Measurements from ENCODE around the gene DESI1.
"Not testable (repeated sequence)": the region's sequence is repeated elsewhere in the genome, so short reads cannot be mapped to it uniquely, and the experiment has no call there.

Gene DESI1

GRCh38 chr22:41597635-41597953, 23.2 kb downstream of the DESI1 start:
- no peaks in the 10 kb centered on the region for H3K9me2 ChIP-seq (ENCODE audit: low read depth, low read length)
- TF ChIP-seq CTCF (IDR thresholded peaks at IDR 0.05; ENCODE audit: low read length) = no peak
- no peak for TF ChIP-seq EZH2 (IDR thresholded peaks at IDR 0.05; ENCODE audit: borderline replicate concordance, low read length)
- H3K27me3 ChIP-seq (ENCODE audit: insufficient read depth, low read length) = no peaks in the 10 kb centered on the region
- H3K9ac ChIP-seq (ENCODE audit: low read length) = no peak overlapping the region
- no peak overlapping the region for H3K4me2 ChIP-seq (ENCODE audit: low read length)
- H3K36me3 ChIP-seq (ENCODE audit: insufficient read depth, low read length) = peaks cover 26% of the 10 kb centered on the region
- H4K20me1 ChIP-seq (ENCODE audit: insufficient read depth, low read length) = no peaks in the 10 kb centered on the region
- no peaks in the 10 kb centered on the region for H3K9me3 ChIP-seq (ENCODE audit: low read length)
- no peak overlapping the region for H2AFZ ChIP-seq (ENCODE audit: low read length)
- no peaks in the 10 kb centered on the region for H3K79me2 ChIP-seq (ENCODE audit: insufficient read depth, low read length)
- no peaks in the 10 kb centered on the region for H3K4me1 ChIP-seq (ENCODE audit: insufficient read depth, low read length, severe bottlenecking)
- H3K4me3 ChIP-seq (ENCODE audit: low read depth, low read length, poor library complexity, severe bottlenecking) = no peak overlapping the region
- H3F3A ChIP-seq (ENCODE audit: insufficient read depth, low read length) = no peaks in the 10 kb centered on the region
- no peak overlapping the region for H3K27ac ChIP-seq (ENCODE audit: low read depth, low read length, poor library complexity, severe bottlenecking)

GRCh38 chr22:41596776-41597634, 23.8 kb downstream of the DESI1 start:
- H2AFZ ChIP-seq (ENCODE audit: low read length) = no peak overlapping the region
- no peaks in the 10 kb centered on the region for H3K27me3 ChIP-seq (ENCODE audit: insufficient read depth, low read length)
- no peaks in the 10 kb centered on the region for H3K4me1 ChIP-seq (ENCODE audit: insufficient read depth, low read length, severe bottlenecking)

GRCh38 chr22:41595703-41596102, 25.1 kb downstream of the DESI1 start:
- Histone ChIP-seq H3K9me2 (ENCODE audit: low read depth, low read length) (no peaks in the 10 kb centered on the region), H3K9ac (ENCODE audit: low read length) (no peak overlapping the region), H3K9me3 (ENCODE audit: low read length) (no peaks in the 10 kb centered on the region), H3K36me3 (ENCODE audit: insufficient read depth, low read length) (peaks cover 9% of the 10 kb centered on the region; the same call in 1 of the 2 replicates), H3K4me1 (ENCODE audit: insufficient read depth, low read length, severe bottlenecking) (peaks cover under 1% of the 10 kb centered on the region), H3K4me3 (ENCODE audit: low read depth, low read length, poor library complexity, severe bottlenecking) (no peak overlapping the region), H3K4me2 (ENCODE audit: low read length) (no peak overlapping the region), H4K20me1 (ENCODE audit: insufficient read depth, low read length) (no peaks in the 10 kb centered on the region), H3K27ac (ENCODE audit: low read depth, low read length, poor library complexity, severe bottlenecking) (no peak overlapping the region), H3K79me2 (ENCODE audit: insufficient read depth, low read length) (no peaks in the 10 kb centered on the region), H2AFZ (ENCODE audit: low read length) (no peak overlapping the region), H3F3A (ENCODE audit: insufficient read depth, low read length) (no peaks in the 10 kb centered on the region), H3K27me3 (ENCODE audit: insufficient read depth, low read length) (no peaks in the 10 kb centered on the region)
- TF ChIP-seq CTCF (IDR thresholded peaks at IDR 0.05; ENCODE audit: low read length) = no peak
- TF ChIP-seq EZH2 (IDR thresholded peaks at IDR 0.05; ENCODE audit: borderline replicate concordance, low read length) = no peak

More at GRCh38 chr22:41596776-41597634, 23.8 kb downstream of the DESI1 start:
- Histone ChIP-seq H3K36me3 (ENCODE audit: insufficient read depth, low read length) (peaks cover 21% of the 10 kb centered on the region), H4K20me1 (ENCODE audit: insufficient read depth, low read length) (no peaks in the 10 kb centered on the region), H3K9me3 (ENCODE audit: low read length) (no peaks in the 10 kb centered on the region), H3K79me2 (ENCODE audit: insufficient read depth, low read length) (no peaks in the 10 kb centered on the region), H3K4me3 (ENCODE audit: low read depth, low read length, poor library complexity, severe bottlenecking) (no peak overlapping the region), H3K9me2 (ENCODE audit: low read depth, low read length) (no peaks in the 10 kb centered on the region), H3K27ac (ENCODE audit: low read depth, low read length, poor library complexity, severe bottlenecking) (no peak overlapping the region), H3K4me2 (ENCODE audit: low read length) (no peak overlapping the region), H3K9ac (ENCODE audit: low read length) (no peak overlapping the region), H3F3A (ENCODE audit: insufficient read depth, low read length) (no peaks in the 10 kb centered on the region)
- TF ChIP-seq EZH2 (IDR thresholded peaks at IDR 0.05; ENCODE audit: borderline replicate concordance, low read length) (no peak), CTCF (IDR thresholded peaks at IDR 0.05; ENCODE audit: low read length) (peak; percentile 84)

GRCh38 chr22:41593336-41593960, 27.4 kb downstream of the DESI1 start:
- H3K4me2 ChIP-seq (ENCODE audit: low read length); H3F3A ChIP-seq (ENCODE audit: insufficient read depth, low read length); H3K9me3 ChIP-seq (ENCODE audit: low read length): not testable (repeated sequence)

More at GRCh38 chr22:41593336-41593960, 27.4 kb downstream of the DESI1 start:
- not testable (repeated sequence) for H2AFZ ChIP-seq (ENCODE audit: low read length); H3K9me2 ChIP-seq (ENCODE audit: low read depth, low read length); H3K79me2 ChIP-seq (ENCODE audit: insufficient read depth, low read length); H3K27ac ChIP-seq (ENCODE audit: low read depth, low read length, poor library complexity, severe bottlenecking); H3K4me3 ChIP-seq (ENCODE audit: low read depth, low read length, poor library complexity, severe bottlenecking); H3K27me3 ChIP-seq (ENCODE audit: insufficient read depth, low read length); H3K36me3 ChIP-seq (ENCODE audit: insufficient read depth, low read length); H3K9ac ChIP-seq (ENCODE audit: low read length); H4K20me1 ChIP-seq (ENCODE audit: insufficient read depth, low read length)
- H3K4me1 ChIP-seq (ENCODE audit: insufficient read depth, low read length, severe bottlenecking) = peaks cover 13% of the 10 kb centered on the region
